RCC 7860 (cell line): ENCODE measurements around the gene LYAR.

Source experiments
- DNase-seq: peaks from one replicate; pipeline ENCODE4 v3.0.0-alpha.2; 2015; ENCODE audit warnings: low spot score
- FAIRE-seq: peaks from 2 replicates; lab custom pipeline; 2012; peaks lifted over from hg19 to GRCh38; lab: Jason Lieb, UNC

LYAR gene

GRCh38 chr4:4289941-4290850, at the start of gene LYAR, which contains the start of gene ZBTB49:
TSS of gene LYAR (minus strand) at chr4:4290154. CDS start at chr4:4283742, 6,412 bp downstream.
TSS of gene ZBTB49 (plus strand) at chr4:4290251. CDS start at chr4:4299946, 9,695 bp downstream.
- FAIRE-seq (no peak), DNase-seq (peak; percentile 69)

- FAIRE-seq, result no peak
These were observed 49.6 kb upstream of the LYAR start for GRCh38 chr4:4339504-4340085.

GRCh38 chr4:4338210-4339001, 48.5 kb upstream of the LYAR start:
- DNase-seq (no peak), FAIRE-seq (no peak)

More at GRCh38 chr4:4339504-4340085, 49.6 kb upstream of the LYAR start:
- DNase-seq, result no peak

- FAIRE-seq (peak; percentile 32), DNase-seq (peak; percentile 40)
These were observed 45.0 kb upstream of the LYAR start for GRCh38 chr4:4334798-4335520.

GRCh38 chr4:4333265-4333706, 43.3 kb upstream of the LYAR start:
- peak; percentile 91 for FAIRE-seq

GRCh38 chr4:4332529-4332928, 42.6 kb upstream of the LYAR start:
- FAIRE-seq (no peak), DNase-seq (no peak)

More at GRCh38 chr4:4333265-4333706, 43.3 kb upstream of the LYAR start:
- DNase-seq, result peak; percentile 88

- DNase-seq (no peak), FAIRE-seq (no peak)
These were observed 40.8 kb upstream of the LYAR start for GRCh38 chr4:4330794-4331193.

- FAIRE-seq, result no peak
These were observed 39.5 kb upstream of the LYAR start for GRCh38 chr4:4329496-4329895.

GRCh38 chr4:4328840-4329239, 38.9 kb upstream of the LYAR start:
- FAIRE-seq (no peak), DNase-seq (no peak)

More at GRCh38 chr4:4329496-4329895, 39.5 kb upstream of the LYAR start:
- no peak for DNase-seq

- FAIRE-seq, result no peak
These were observed 38.3 kb upstream of the LYAR start for GRCh38 chr4:4328206-4328605.

GRCh38 chr4:4327652-4328121, 37.7 kb upstream of the LYAR start:
- FAIRE-seq, result no peak
- no peak for DNase-seq

More at GRCh38 chr4:4328206-4328605, 38.3 kb upstream of the LYAR start:
- no peak for DNase-seq

- FAIRE-seq (no peak), DNase-seq (no peak)
These were observed 36.2 kb upstream of the LYAR start for GRCh38 chr4:4326166-4326565.

- no peak for FAIRE-seq
- no peak for DNase-seq
These were observed 35.4 kb upstream of the LYAR start for GRCh38 chr4:4325321-4325720.

- no peak for FAIRE-seq
- no peak for DNase-seq
These were observed 34.0 kb upstream of the LYAR start for GRCh38 chr4:4323705-4324534.

- no peak for FAIRE-seq
- no peak for DNase-seq
These were observed 32.2 kb upstream of the LYAR start for GRCh38 chr4:4321951-4322688.

- DNase-seq, result no peak
- FAIRE-seq, result no peak
These were observed 31.2 kb upstream of the LYAR start for GRCh38 chr4:4320951-4321714.

GRCh38 chr4:4320528-4320927, 30.6 kb upstream of the LYAR start:
- FAIRE-seq (no peak), DNase-seq (no peak)
